Measurements from ENCODE around the gene INSC. TPM values are rescaled to one million over a fixed set of nuclear protein-coding genes. Genes with fewer than 3 reads are reported as not detected.

The INSC gene
- total and polyA plus RNA-seq, 9 of the 15 experiments (the other 6 are each of a cell fraction or from before 2014, with no cell fraction given) = not detected

DNA sequence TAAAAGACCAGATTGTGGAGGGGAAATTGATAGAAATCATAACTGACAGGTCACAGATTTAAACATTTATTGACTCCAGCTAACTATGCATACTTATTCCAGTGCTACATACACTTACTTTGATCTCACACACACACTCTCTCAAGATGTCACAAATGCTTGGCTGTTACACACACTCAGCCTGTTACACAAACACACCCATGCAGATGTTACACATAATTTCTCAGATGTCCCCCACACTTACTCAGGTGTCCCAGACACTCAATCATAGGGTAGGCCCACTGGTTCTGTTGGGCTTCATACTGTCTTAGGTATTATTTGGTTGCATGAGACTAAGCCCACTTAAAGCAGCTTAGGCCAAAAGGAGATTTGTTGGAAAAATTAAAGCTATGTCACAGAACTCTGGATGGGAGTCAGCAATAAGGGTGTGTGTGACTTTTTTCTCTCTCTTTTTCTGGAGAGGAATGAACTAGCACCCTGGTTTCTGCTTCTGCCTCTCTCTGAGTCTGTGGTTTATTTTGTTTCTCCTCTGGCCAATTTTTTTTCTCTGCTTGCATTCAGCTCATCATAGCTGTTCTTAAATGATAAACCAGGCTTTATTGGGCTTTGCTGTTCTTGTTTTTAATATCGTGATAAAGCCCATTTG lies 179.4 kb downstream of the INSC start (continued):
- TF ChIP-seq ZNF121 (CRISPR knock-in tag; conservative IDR thresholded peaks at IDR 0.05) (no peak), SRSF7 (optimal IDR thresholded peaks at IDR 0.05; ENCODE audit: low read depth, low read length) (no peak), ZNF764 (CRISPR knock-in tag; IDR thresholded peaks at IDR 0.05; ENCODE audit: low read depth) (no peak), SAFB (IDR thresholded peaks at IDR 0.05; ENCODE audit: borderline replicate concordance, low read depth, low read length) (no peak), RAD21 (CRISPR knock-in tag; conservative IDR thresholded peaks at IDR 0.05 in 1 of 2, IDR thresholded peaks at IDR 0.05 in 1 of 2) (no peak)
- TF ChIP-seq, protein P1, sequence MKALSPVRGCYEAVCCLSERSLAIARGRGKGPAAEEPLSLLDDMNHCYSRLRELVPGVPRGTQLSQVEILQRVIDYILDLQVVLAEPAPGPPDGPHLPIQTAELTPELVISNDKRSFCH (CRISPR knock-in tag; IDR thresholded peaks at IDR 0.05) = no peak
- TF ChIP-seq, protein P1 (tag; IDR thresholded peaks at IDR 0.05) = no peak
- TF ChIP-seq, protein P2, sequence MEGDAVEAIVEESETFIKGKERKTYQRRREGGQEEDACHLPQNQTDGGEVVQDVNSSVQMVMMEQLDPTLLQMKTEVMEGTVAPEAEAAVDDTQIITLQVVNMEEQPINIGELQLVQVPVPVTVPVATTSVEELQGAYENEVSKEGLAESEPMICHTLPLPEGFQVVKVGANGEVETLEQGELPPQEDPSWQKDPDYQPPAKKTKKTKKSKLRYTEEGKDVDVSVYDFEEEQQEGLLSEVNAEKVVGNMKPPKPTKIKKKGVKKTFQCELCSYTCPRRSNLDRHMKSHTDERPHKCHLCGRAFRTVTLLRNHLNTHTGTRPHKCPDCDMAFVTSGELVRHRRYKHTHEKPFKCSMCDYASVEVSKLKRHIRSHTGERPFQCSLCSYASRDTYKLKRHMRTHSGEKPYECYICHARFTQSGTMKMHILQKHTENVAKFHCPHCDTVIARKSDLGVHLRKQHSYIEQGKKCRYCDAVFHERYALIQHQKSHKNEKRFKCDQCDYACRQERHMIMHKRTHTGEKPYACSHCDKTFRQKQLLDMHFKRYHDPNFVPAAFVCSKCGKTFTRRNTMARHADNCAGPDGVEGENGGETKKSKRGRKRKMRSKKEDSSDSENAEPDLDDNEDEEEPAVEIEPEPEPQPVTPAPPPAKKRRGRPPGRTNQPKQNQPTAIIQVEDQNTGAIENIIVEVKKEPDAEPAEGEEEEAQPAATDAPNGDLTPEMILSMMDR (IDR thresholded peaks at IDR 0.05 in 2 of 3, conservative IDR thresholded peaks at IDR 0.05 in 1 of 3; ENCODE audit: insufficient read depth in 2 of 3, low read depth in 1 of 3, low read length in 3 of 3) = no peak
- TF ChIP-seq, protein P3, sequence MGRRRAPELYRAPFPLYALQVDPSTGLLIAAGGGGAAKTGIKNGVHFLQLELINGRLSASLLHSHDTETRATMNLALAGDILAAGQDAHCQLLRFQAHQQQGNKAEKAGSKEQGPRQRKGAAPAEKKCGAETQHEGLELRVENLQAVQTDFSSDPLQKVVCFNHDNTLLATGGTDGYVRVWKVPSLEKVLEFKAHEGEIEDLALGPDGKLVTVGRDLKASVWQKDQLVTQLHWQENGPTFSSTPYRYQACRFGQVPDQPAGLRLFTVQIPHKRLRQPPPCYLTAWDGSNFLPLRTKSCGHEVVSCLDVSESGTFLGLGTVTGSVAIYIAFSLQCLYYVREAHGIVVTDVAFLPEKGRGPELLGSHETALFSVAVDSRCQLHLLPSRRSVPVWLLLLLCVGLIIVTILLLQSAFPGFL (CRISPR knock-in tag; IDR thresholded peaks at IDR 0.05) = no peak
